DOHH2 (cell line): ENCODE results near the gene PDC.

Experiments used
- H3F3A ChIP-seq: fragments of 200-600 bp; sonication (generic), shearing (Covaris generic); 2 replicates; pipeline ENCODE4 v1.6.0; 2016; ENCODE audit warnings: antibody characterized with exemption, mild to moderate bottlenecking; ENCODE audit not compliant: control insufficient read depth, insufficient read depth
- H3K27ac ChIP-seq: fragments of 200-600 bp; sonication (generic); 2 replicates; pipeline ENCODE4 v1.5.1; 2014; ENCODE audit warnings: low read depth, mild to moderate bottlenecking, low read length, moderate library complexity
- H3K27me3 ChIP-seq: fragments of 200-600 bp; sonication (generic); 2 replicates; pipeline ENCODE4 v1.6.1; 2014; ENCODE audit warnings: mild to moderate bottlenecking, low read length, mixed read lengths; ENCODE audit not compliant: control insufficient read depth
- H3K36me3 ChIP-seq: fragments of 200-600 bp; sonication (generic); 2 replicates; pipeline ENCODE4 v1.6.1; 2014; ENCODE audit warnings: mild to moderate bottlenecking, low read length, moderate library complexity, mixed read lengths; ENCODE audit not compliant: control insufficient read depth
- H3K4me1 ChIP-seq: fragments of 200-600 bp; sonication (generic); 2 replicates; pipeline ENCODE4 v1.6.1; 2014; ENCODE audit warnings: mild to moderate bottlenecking, low read length, mixed read lengths; ENCODE audit not compliant: control insufficient read depth
- H3K4me2 ChIP-seq: fragments of 200-600 bp; sonication (generic); 2 replicates; pipeline ENCODE4 v1.6.0; 2014; ENCODE audit warnings: mild to moderate bottlenecking, low read length, moderate library complexity
- H3K4me3 ChIP-seq: fragments of 200-600 bp; sonication (generic); 2 replicates; pipeline ENCODE4 v1.5.1; 2014; ENCODE audit warnings: mild to moderate bottlenecking, low read length, mixed read lengths
- H3K79me2 ChIP-seq: fragments of 200-600 bp; sonication (generic); 2 replicates; pipeline ENCODE4 v1.6.1; 2014; ENCODE audit warnings: mild to moderate bottlenecking, low read length, mixed read lengths; ENCODE audit not compliant: control insufficient read depth
- H3K9me2 ChIP-seq: fragments of 200-600 bp; sonication (generic); replicated peaks from 2 replicates; pipeline ENCODE4 v1.6.1; 2014; ENCODE audit warnings: mild to moderate bottlenecking, low read length, mixed read lengths; ENCODE audit not compliant: control insufficient read depth
- H3K9me3 ChIP-seq: fragments of 200-600 bp; sonication (generic); 2 replicates; pipeline ENCODE4 v1.6.1; 2014; ENCODE audit warnings: antibody characterized with exemption, low read length, mixed read lengths; ENCODE audit not compliant: control insufficient read depth, insufficient read depth
- H4K20me1 ChIP-seq: fragments of 200-600 bp; sonication (generic); 2 replicates; pipeline ENCODE4 v1.6.0; 2014; ENCODE audit warnings: low read depth, mild to moderate bottlenecking, antibody characterized with exemption, low read length, moderate library complexity; ENCODE audit not compliant: control insufficient read depth, insufficient read depth
- EZH2phosphoT487 ChIP-seq: fragments of 200-600 bp; sonication (generic); IDR thresholded peaks from 2 replicates; pipeline ENCODE4 v1.6.1; 2017; ENCODE audit warnings: borderline replicate concordance, mild to moderate bottlenecking, antibody characterized with exemption, low read length, moderate library complexity, mixed read lengths
- TF ChIP-seq, protein P1 (sequence below): fragments of 200-600 bp; sonication (generic); IDR thresholded peaks from one replicate; pipeline ENCODE4 v1.5.1; 2014; ENCODE audit warnings: antibody characterized with exemption, mild to moderate bottlenecking, low read depth, low read length; ENCODE audit not compliant: poor library complexity, severe bottlenecking

PDC gene

DNA sequence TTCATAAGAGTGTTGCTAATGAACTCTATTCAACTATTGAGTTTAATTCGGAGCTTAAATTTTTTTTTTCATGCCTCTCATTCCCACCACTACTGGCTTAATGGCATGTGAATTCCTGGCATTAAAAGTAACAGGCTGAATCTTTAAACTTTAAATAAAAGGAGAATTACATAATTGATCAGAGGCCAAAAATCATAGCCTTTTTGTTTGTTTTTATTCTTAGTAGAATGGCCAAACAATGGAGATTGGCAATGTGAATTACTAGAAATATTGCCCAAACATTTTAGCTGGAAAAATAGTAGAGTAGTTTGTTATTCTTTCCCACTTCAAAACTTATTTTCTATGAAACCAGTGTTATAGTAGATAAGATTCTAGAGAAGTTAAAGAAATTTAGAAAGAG, 25.1 kb upstream of the PDC start:
- H3K4me1 ChIP-seq: no peaks in the 10 kb centered on the region
- no peaks in the 10 kb centered on the region for H3F3A ChIP-seq
- H3K9me2 ChIP-seq: no peaks in the 10 kb centered on the region
- no peaks in the 10 kb centered on the region for H4K20me1 ChIP-seq
- H3K79me2 ChIP-seq: no peaks in the 10 kb centered on the region
- H3K27me3 ChIP-seq: peaks cover 5% of the 10 kb centered on the region; the same call in 1 of the 2 replicates
- no peak overlapping the region for H3K4me3 ChIP-seq
- H3K27ac ChIP-seq: no peak overlapping the region
- H3K36me3 ChIP-seq: no peaks in the 10 kb centered on the region
- H3K4me2 ChIP-seq: no peak overlapping the region
- no peak for TF ChIP-seq EZH2phosphoT487
- TF ChIP-seq, protein P1, sequence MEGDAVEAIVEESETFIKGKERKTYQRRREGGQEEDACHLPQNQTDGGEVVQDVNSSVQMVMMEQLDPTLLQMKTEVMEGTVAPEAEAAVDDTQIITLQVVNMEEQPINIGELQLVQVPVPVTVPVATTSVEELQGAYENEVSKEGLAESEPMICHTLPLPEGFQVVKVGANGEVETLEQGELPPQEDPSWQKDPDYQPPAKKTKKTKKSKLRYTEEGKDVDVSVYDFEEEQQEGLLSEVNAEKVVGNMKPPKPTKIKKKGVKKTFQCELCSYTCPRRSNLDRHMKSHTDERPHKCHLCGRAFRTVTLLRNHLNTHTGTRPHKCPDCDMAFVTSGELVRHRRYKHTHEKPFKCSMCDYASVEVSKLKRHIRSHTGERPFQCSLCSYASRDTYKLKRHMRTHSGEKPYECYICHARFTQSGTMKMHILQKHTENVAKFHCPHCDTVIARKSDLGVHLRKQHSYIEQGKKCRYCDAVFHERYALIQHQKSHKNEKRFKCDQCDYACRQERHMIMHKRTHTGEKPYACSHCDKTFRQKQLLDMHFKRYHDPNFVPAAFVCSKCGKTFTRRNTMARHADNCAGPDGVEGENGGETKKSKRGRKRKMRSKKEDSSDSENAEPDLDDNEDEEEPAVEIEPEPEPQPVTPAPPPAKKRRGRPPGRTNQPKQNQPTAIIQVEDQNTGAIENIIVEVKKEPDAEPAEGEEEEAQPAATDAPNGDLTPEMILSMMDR: no peak
- no peaks in the 10 kb centered on the region for H3K9me3 ChIP-seq

DNA sequence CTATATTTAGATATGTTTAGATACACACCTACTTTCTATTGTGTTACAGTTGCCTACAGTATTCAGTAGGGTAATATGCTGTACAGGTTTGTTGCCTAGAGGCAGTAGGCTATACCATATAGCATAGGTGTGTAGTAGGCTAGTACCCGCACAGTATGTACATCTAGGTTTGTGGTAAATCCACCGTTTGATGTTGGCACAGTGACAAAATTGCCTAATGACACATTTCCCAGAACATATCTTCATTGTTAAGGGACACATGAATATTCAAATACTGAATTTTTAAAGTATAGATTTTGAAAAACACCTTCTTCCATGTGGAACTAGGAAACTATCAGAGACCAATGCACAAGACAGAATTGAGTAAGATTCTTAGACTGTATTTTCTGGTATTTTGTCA, 22.6 kb upstream of the PDC start:
- Histone ChIP-seq H3K27ac (no peak overlapping the region), H3K36me3 (no peaks in the 10 kb centered on the region), H3K4me2 (no peak overlapping the region), H3K9me3 (no peaks in the 10 kb centered on the region), H3K79me2 (no peaks in the 10 kb centered on the region), H3K27me3 (peaks cover 5% of the 10 kb centered on the region; the same call in 1 of the 2 replicates), H3K9me2 (no peaks in the 10 kb centered on the region), H4K20me1 (no peaks in the 10 kb centered on the region), H3K4me1 (no peaks in the 10 kb centered on the region), H3K4me3 (no peak overlapping the region), H3F3A (no peaks in the 10 kb centered on the region)
- TF ChIP-seq, protein P1: no peak
- no peak for TF ChIP-seq EZH2phosphoT487

DNA sequence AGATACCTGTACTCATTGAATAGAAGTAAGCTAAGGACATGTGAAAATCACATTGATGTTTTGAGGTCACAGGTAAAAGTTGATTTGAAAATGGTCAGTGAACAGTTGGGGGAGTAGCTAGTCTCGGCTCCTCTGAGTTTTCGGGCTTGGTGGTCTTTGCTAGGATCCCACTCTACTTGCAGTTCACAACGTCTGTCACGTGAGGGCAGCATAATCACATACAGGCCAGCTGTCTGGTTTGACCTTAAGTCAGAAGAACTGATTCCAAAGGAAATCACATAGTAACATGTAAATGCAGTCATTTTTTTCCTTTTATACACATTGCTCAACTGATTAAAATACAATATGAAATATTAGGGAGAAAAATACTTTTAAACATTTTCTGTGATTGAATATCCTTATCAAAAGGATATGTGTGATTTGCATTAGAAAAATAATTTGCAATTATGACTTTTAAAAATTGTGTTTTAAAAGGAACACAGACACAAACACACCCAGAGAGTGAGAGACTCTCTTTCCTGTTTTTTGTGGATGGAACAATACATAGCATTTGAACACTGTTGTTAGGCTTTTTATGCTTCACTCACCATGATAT, 21.8 kb upstream of the PDC start:
- Histone ChIP-seq H3F3A (no peaks in the 10 kb centered on the region), H3K27ac (no peak overlapping the region), H3K27me3 (peaks cover 5% of the 10 kb centered on the region; the same call in 1 of the 2 replicates), H3K4me1 (no peaks in the 10 kb centered on the region), H3K4me3 (no peak overlapping the region), H3K9me3 (no peaks in the 10 kb centered on the region), H4K20me1 (no peaks in the 10 kb centered on the region), H3K9me2 (no peaks in the 10 kb centered on the region), H3K36me3 (no peaks in the 10 kb centered on the region), H3K4me2 (no peak overlapping the region), H3K79me2 (no peaks in the 10 kb centered on the region)
- TF ChIP-seq EZH2phosphoT487: no peak
- TF ChIP-seq, protein P1: peak; percentile 86
